ENCODE measurements around the gene RPS21. TPM values are rescaled to one million over a fixed set of nuclear protein-coding genes. Genes with fewer than 3 reads are reported as not detected.

The RPS21 gene
- total and polyA plus RNA-seq, 2 of the 13 experiments (the other 11 are each of a cell fraction or from before 2014, with no cell fraction given) = 2,647 to 11,063 TPM

- TF ChIP-seq DRAP1 (CRISPR knock-in tag; IDR thresholded peaks at IDR 0.05) (no peak), BCL3 (CRISPR knock-in tag; IDR thresholded peaks at IDR 0.05) (no peak)
These were observed 25.8 kb upstream of the RPS21 start (continued) for GRCh38 chr20:62360854-62361798.

GRCh38 chr20:62361799-62362589, 24.9 kb upstream of the RPS21 start:
- Histone ChIP-seq H3K9ac (ENCODE audit: insufficient read depth, low read depth, low read length) (no peak overlapping the region), H4K20me1 (ENCODE audit: insufficient read depth, low read length) (peaks cover 30% of the 10 kb centered on the region), H3K4me3 (replicated peaks in 1 of 3; ENCODE audit: insufficient read depth in 1 of 3, low read depth in 2 of 3, low read length in 3 of 3) (no peak overlapping the region), H2AFZ (ENCODE audit: low read length) (no peak overlapping the region), H3K79me2 (ENCODE audit: insufficient read depth, low read length) (peaks cover 38% of the 10 kb centered on the region), H3K27ac (ENCODE audit: extremely low read length, insufficient read depth, low read length) (peak overlapping the region; percentile 14), H3K36me3 (replicated peaks in 1 of 2; ENCODE audit: control insufficient read depth in 1 of 2, insufficient read depth in 2 of 2, low read length in 2 of 2) (peaks cover 22 to 26% of the 10 kb centered on the region in 2 experiments), H3K4me2 (ENCODE audit: low read depth, low read length) (no peak overlapping the region), H3K4me1 (ENCODE audit: insufficient read depth, low read length) (peaks cover 54% of the 10 kb centered on the region), H3K27me3 (ENCODE audit: control insufficient read depth in 1 of 2, insufficient read depth in 2 of 2, low read length in 2 of 2) (no peaks in the 10 kb centered on the region), H3K9me3 (ENCODE audit: low read length) (no peaks in the 10 kb centered on the region)
- in situ Hi-C loops (cut with HindIII; ENCODE audit: extremely low pct_ligation_motif_present, low pct_unique_long_range_greater_than_20kb) = no loop called here
- BruUV-seq (replicated peaks) = no TSS peak
- 84% methylated on average over 20 of the region's 34 CpGs for WGBS (ENCODE audit: low lambda C conversion rate)
- CTCF ChIA-PET (ENCODE audit: low intra/inter-chr PET ratio, low total read pairs) = interaction anchor here (1.1 kb wide), 1 partner anchor 15 kb away, joined by 3 read pairs; no protein-coding TSS in a partner anchor
- FAIRE-seq (no peak), ATAC-seq (peak; percentile 0; the same call in 2 of the 3 replicates), DNase-seq (ENCODE audit: low spot score) (peak; percentile 60)
- intact Hi-C loops (cut with micrococcal nuclease; ENCODE audit: unreplicated experiment) = loop anchor here (10.0 kb wide), 1 partner anchor 1603 kb away; the partner anchor contains the start of gene ZNF512B
- POLR2A ChIA-PET = interaction anchor here (1.4 to 7.4 kb wide), 2 partner anchors 15 to 24 kb away, joined by 4 to 95 read pairs; no protein-coding TSS in a partner anchor
- TF ChIP-seq ZNF124 (CRISPR knock-in tag; IDR thresholded peaks at IDR 0.05) (no peak), PATZ1 (CRISPR knock-in tag; IDR thresholded peaks at IDR 0.05) (peak; percentile 30), PITX1 (CRISPR knock-in tag; IDR thresholded peaks at IDR 0.05) (no peak), MNT (IDR thresholded peaks at IDR 0.05) (no peak), MYNN (CRISPR knock-in tag; IDR thresholded peaks at IDR 0.05; ENCODE audit: low read depth) (no peak), FUBP1 (CRISPR knock-in tag; IDR thresholded peaks at IDR 0.05; ENCODE audit: borderline replicate concordance) (no peak), MATR3 (CRISPR knock-in tag; IDR thresholded peaks at IDR 0.05) (no peak), DPF2 (CRISPR knock-in tag; IDR thresholded peaks at IDR 0.05; ENCODE audit: borderline replicate concordance, low read depth) (no peak), MBD4 (IDR thresholded peaks at IDR 0.05; ENCODE audit: borderline replicate concordance, low read length) (no peak), ZFP90 (CRISPR knock-in tag; IDR thresholded peaks at IDR 0.05; ENCODE audit: borderline replicate concordance) (no peak)

All from HepG2 (cell line).